ENCODE data around the gene MCTP1.

Gene MCTP1

GRCh38 chr5:94711785-94712184 is 573.1 kb downstream of the MCTP1 start:
- TF ChIP-seq ESRRG (CRISPR knock-in tag; IDR thresholded peaks at IDR 0.05): no peak
- TF ChIP-seq ZFP3 (CRISPR knock-in tag; IDR thresholded peaks at IDR 0.05): no peak
- TF ChIP-seq BACH2 (CRISPR knock-in tag; IDR thresholded peaks at IDR 0.05; ENCODE audit: borderline replicate concordance): no peak
- no peak for TF ChIP-seq ISL1 (CRISPR knock-in tag; IDR thresholded peaks at IDR 0.05)
- no peak for TF ChIP-seq OSR1 (CRISPR knock-in tag; IDR thresholded peaks at IDR 0.05)
- TF ChIP-seq GLIS3 (CRISPR knock-in tag; IDR thresholded peaks at IDR 0.05): no peak
- no peak for TF ChIP-seq ZC3H10 (CRISPR knock-in tag; IDR thresholded peaks at IDR 0.05)
- TF ChIP-seq CREB5 (CRISPR knock-in tag; IDR thresholded peaks at IDR 0.05; ENCODE audit: low read depth): no peak
- TF ChIP-seq PPARA (CRISPR knock-in tag; IDR thresholded peaks at IDR 0.05; ENCODE audit: borderline replicate concordance): no peak
- no peak for TF ChIP-seq ZNF70 (CRISPR knock-in tag; IDR thresholded peaks at IDR 0.05)
- TF ChIP-seq PATZ1 (CRISPR knock-in tag; IDR thresholded peaks at IDR 0.05; ENCODE audit: borderline replicate concordance): no peak
- no peak for TF ChIP-seq TSHZ2 (CRISPR knock-in tag; IDR thresholded peaks at IDR 0.05)
- TF ChIP-seq TOX (CRISPR knock-in tag; IDR thresholded peaks at IDR 0.05; ENCODE audit: borderline replicate concordance): no peak
- TF ChIP-seq SNAI2 (CRISPR knock-in tag; IDR thresholded peaks at IDR 0.05): no peak
- TF ChIP-seq POU6F1 (CRISPR knock-in tag; IDR thresholded peaks at IDR 0.05; ENCODE audit: borderline replicate concordance, low read depth): no peak
- TF ChIP-seq RARB (CRISPR knock-in tag; IDR thresholded peaks at IDR 0.05): no peak
- no peak for TF ChIP-seq CSDC2 (CRISPR knock-in tag; IDR thresholded peaks at IDR 0.05)
- TF ChIP-seq ZFP30 (CRISPR knock-in tag; IDR thresholded peaks at IDR 0.05): no peak
- TF ChIP-seq ZNF8 (CRISPR knock-in tag; IDR thresholded peaks at IDR 0.05): no peak
- ATAC-seq: no peak

GRCh38 chr5:94709277-94709676 is 575.6 kb downstream of the MCTP1 start:
- ATAC-seq: no peak
- TF ChIP-seq ZNF8 (CRISPR knock-in tag; IDR thresholded peaks at IDR 0.05) (no peak), ZNF70 (CRISPR knock-in tag; IDR thresholded peaks at IDR 0.05) (no peak), PPARA (CRISPR knock-in tag; IDR thresholded peaks at IDR 0.05; ENCODE audit: borderline replicate concordance) (no peak), PATZ1 (CRISPR knock-in tag; IDR thresholded peaks at IDR 0.05; ENCODE audit: borderline replicate concordance) (no peak), SNAI2 (CRISPR knock-in tag; IDR thresholded peaks at IDR 0.05) (no peak), ESRRG (CRISPR knock-in tag; IDR thresholded peaks at IDR 0.05) (no peak), ZNF565 (CRISPR knock-in tag; conservative IDR thresholded peaks at IDR 0.05; ENCODE audit: low read depth) (no peak), ARNTL (CRISPR knock-in tag; IDR thresholded peaks at IDR 0.05; ENCODE audit: borderline replicate concordance, low read depth) (no peak), TOX (CRISPR knock-in tag; IDR thresholded peaks at IDR 0.05; ENCODE audit: borderline replicate concordance) (no peak), ZFP30 (CRISPR knock-in tag; IDR thresholded peaks at IDR 0.05) (no peak), OSR1 (CRISPR knock-in tag; IDR thresholded peaks at IDR 0.05) (no peak), ISL1 (CRISPR knock-in tag; IDR thresholded peaks at IDR 0.05) (no peak), CREB5 (CRISPR knock-in tag; IDR thresholded peaks at IDR 0.05; ENCODE audit: low read depth) (no peak), TSHZ2 (CRISPR knock-in tag; IDR thresholded peaks at IDR 0.05) (no peak), RARB (CRISPR knock-in tag; IDR thresholded peaks at IDR 0.05) (no peak), ZC3H10 (CRISPR knock-in tag; IDR thresholded peaks at IDR 0.05) (no peak)

Measured in SK-N-SH treated with all-trans-retinoic acid at 6 μM for 48 hours (cell line).